ENCODE results near the gene ZSWIM4. TPM values are rescaled to one million over a fixed set of nuclear protein-coding genes. Genes with fewer than 3 reads are reported as not detected.
"Not testable (repeated sequence)": the region's sequence is repeated elsewhere in the genome, so short reads cannot be mapped to it uniquely, and the experiment has no call there.

ZSWIM4 gene
- total RNA-seq, 1 donor from 2014 or later = 9.8 TPM

DNA sequence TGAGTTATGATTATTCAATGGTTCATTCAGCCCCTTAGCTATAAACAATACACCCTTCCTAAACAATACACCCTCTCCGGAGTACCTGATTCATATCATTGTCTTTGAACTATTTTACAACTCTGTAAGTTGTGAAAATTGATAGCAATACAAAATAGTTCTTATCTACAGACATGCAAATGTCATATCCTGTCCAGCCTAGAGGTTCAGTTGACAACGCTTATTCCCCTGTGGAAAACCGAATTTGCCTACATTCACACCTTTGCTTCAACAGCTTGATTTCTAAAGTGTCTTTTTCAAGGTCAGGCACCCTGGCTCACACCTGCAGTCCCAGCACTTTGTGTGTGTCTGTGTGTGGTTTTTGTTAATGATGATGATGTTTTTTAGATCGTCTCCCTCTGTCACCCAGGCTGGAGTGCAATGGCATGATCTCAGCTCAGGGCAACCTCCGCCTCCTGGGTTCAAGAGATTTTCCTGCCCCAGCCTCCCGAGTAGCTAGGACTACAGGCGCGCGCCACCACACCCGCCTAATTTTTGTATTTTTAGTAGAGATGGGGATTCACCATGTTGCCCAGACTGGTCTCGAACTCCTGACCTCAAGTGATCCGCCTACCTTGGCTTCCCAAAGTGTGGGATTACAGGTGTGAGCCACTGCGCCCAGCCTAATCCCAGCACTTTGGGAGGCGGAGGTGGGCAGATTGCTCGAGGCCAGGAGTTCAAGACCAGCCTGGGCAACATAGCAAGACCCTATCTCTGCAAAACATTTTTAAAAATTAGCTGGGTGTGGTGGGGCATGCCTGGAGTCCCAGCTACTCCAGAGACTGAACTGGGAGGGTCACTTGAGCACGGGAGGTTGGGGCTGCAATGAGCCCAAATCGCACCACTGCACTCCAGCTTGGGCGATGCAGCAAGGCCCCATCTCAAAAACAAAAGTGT, 11.4 kb upstream of the ZSWIM4 start:
- Mint-ChIP-seq H3K9me3 (no peaks in the 10 kb centered on the region), H3K4me3 (ENCODE audit: low read depth) (no peak overlapping the region), H3K36me3 (ENCODE audit: low read depth) (peaks cover 11% of the 10 kb centered on the region), H3K27me3 (ENCODE audit: low read depth) (no peaks in the 10 kb centered on the region), H3K27ac (peak overlapping the region; percentile 16), H3K4me1 (ENCODE audit: low read depth) (peaks cover 15% of the 10 kb centered on the region)
- DNase-seq (ENCODE audit: low spot score) = no peak
- intact Hi-C loops (cut with micrococcal nuclease) = loop anchor here (2.0 to 10.0 kb wide), 2 partner anchors 53 to 301 kb away; partner anchors contain the start of gene C19orf67

DNA sequence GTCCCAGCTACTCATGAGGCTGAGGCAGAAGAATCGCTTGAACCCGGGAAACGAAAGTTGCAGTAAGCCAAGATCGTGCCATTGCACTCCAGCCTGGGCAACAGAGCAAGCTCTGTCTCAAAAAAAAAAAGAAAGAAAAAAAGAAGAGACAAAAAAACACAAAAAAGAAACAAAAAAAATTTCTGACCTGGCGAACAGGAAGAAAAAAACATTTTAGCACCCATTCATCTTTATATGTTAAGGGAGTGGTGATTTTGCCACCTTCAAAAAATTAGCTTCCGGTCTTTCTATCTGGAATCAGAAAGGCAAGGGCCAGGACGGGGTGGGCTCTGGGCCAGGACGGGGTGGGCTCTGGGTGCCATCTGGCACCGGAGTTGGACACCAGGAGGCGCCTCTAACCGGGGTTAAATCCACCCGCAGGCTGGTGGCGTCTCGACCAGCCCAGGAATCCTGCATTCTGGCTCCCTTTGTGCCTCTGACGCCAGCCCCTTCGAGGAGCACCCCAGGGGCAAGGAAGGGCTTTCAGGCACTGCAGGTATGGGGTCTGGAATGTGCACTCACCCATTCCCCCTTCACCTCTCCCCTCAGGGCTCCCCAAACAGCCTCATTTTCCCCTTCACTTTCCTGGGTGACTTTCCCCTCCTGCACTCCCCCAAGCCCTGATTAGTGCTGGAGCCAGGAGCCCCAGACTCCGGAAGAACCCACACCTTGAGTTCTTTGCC, 10.4 kb upstream of the ZSWIM4 start:
- no peaks in the 10 kb centered on the region for H3K9me3 Mint-ChIP-seq
- H3K27ac Mint-ChIP-seq = peak overlapping the region; percentile 51
- H3K36me3 Mint-ChIP-seq (ENCODE audit: low read depth) = peaks cover under 1% of the 10 kb centered on the region
- peak; percentile 53 for DNase-seq (ENCODE audit: low spot score)
- intact Hi-C loops (cut with micrococcal nuclease) = loop anchor here (1.0 to 10.0 kb wide), 3 partner anchors 52 to 300 kb away; partner anchors contain the start of gene C19orf67
- no peak overlapping the region for H3K4me3 Mint-ChIP-seq (ENCODE audit: low read depth)
- no peaks in the 10 kb centered on the region for H3K27me3 Mint-ChIP-seq (ENCODE audit: low read depth)
- peaks cover 18% of the 10 kb centered on the region for H3K4me1 Mint-ChIP-seq (ENCODE audit: low read depth)

DNA sequence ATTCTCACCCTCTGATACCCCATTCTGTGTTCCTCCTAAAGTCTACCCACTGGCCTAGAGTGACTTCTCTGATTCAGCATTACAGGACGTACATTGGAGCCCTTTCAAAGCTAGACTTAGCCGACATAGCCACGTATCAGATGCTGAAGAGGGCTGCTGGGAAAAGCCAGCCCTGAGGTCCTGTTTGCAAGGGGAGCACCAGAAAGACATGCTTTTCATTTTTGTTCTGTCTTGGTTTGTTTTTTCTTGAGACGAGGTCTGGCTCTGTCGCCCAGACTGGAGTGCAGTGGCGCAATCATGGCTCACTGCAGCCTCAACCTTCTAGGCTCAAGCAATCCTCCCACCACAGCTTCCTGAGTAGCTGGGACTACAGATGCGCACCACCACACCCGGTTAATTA, 6.3 kb upstream of the ZSWIM4 start:
- no peaks in the 10 kb centered on the region for H3K27me3 Mint-ChIP-seq (ENCODE audit: low read depth)
- H3K4me1 Mint-ChIP-seq (ENCODE audit: low read depth) = peaks cover 16% of the 10 kb centered on the region
- H3K4me3 Mint-ChIP-seq (ENCODE audit: low read depth) = no peak overlapping the region
- H3K27ac Mint-ChIP-seq = peak overlapping the region; percentile 60
- intact Hi-C loops (cut with micrococcal nuclease) = loop anchor here (10.0 kb wide), 1 partner anchor 296 kb away; the partner anchor contains the start of gene C19orf67
- DNase-seq (ENCODE audit: low spot score) = no peak
- H3K9me3 Mint-ChIP-seq = no peaks in the 10 kb centered on the region
- no peaks in the 10 kb centered on the region for H3K36me3 Mint-ChIP-seq (ENCODE audit: low read depth)

DNA sequence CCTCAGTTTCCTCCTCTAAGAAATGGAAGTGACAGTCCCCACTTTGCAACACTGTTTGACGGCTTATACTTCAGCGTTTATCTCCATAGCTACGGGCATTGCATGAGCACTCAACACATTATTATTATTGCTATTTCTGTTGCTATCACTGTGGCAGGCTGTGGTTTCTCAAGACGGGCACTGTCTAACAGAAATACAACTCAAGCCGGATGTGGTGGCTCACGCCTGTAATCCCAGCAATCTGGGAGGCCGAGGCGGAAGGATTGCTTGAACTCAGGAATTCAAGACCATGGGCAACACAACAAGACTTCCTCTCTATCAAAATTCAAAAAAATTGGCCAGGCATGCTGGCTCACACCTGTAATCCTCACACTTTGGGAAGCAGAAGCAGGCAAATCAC, 4.9 kb upstream of the ZSWIM4 start:
- no peaks in the 10 kb centered on the region for H3K27me3 Mint-ChIP-seq (ENCODE audit: low read depth)
- no peak for DNase-seq (ENCODE audit: low spot score)
- H3K36me3 Mint-ChIP-seq (ENCODE audit: low read depth) = no peaks in the 10 kb centered on the region
- no peak overlapping the region for H3K4me3 Mint-ChIP-seq (ENCODE audit: low read depth)
- H3K9me3 Mint-ChIP-seq = no peaks in the 10 kb centered on the region
- intact Hi-C loops (cut with micrococcal nuclease) = no loop called here
- H3K27ac Mint-ChIP-seq = no peak overlapping the region
- peaks cover 13% of the 10 kb centered on the region for H3K4me1 Mint-ChIP-seq (ENCODE audit: low read depth)

DNA sequence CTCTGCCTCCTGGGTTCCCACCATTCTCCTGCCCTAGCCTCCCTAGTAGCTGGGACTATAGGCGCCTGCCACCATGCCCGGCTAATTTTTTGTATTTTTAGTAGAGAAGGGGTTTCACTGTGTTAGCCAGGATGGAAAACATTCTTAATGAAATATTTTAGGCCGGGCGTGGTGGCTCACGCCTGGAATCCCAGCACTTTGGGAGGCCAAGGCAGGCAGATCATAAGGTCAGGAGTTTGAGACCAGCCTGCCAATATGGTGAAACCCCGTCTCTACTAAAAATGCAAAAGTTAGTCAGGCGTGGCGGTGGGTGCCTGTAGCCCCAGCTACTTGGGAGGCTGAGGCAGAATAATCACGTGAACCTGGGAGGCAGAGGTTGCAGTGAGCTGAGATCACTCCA, 1.9 kb upstream of the ZSWIM4 start:
- H3K27me3 Mint-ChIP-seq (ENCODE audit: low read depth); H3K36me3 Mint-ChIP-seq (ENCODE audit: low read depth); DNase-seq (ENCODE audit: low spot score); H3K4me3 Mint-ChIP-seq (ENCODE audit: low read depth); H3K27ac Mint-ChIP-seq; intact Hi-C loops (cut with micrococcal nuclease); H3K9me3 Mint-ChIP-seq: not testable (repeated sequence)
- H3K4me1 Mint-ChIP-seq (ENCODE audit: low read depth) = peaks cover 18% of the 10 kb centered on the region

DNA sequence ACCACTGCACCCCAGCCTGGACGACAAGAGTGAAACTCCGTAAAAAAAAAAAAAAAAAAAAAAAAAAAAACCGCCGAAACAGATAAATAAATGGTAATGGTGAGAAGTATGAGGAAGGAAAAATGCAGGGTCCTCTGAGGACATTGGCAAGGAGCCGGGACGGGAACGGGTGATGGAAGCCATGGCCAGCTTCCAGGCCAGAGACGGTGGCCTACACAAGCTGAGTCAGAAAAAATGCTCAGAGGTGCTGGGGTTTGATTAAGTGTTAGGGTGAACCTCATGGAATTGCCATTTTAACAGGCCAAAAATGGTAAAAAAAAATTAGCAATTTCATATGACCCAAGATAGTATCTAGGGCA, 866 bp upstream of the ZSWIM4 start:
- Mint-ChIP-seq H3K9me3 (no peaks in the 10 kb centered on the region), H3K4me3 (ENCODE audit: low read depth) (peak overlapping the region; percentile 97), H3K27ac (peak overlapping the region; percentile 89), H3K4me1 (ENCODE audit: low read depth) (peaks cover 15% of the 10 kb centered on the region), H3K36me3 (ENCODE audit: low read depth) (no peaks in the 10 kb centered on the region), H3K27me3 (ENCODE audit: low read depth) (no peaks in the 10 kb centered on the region)
- no peak for DNase-seq (ENCODE audit: low spot score)
- intact Hi-C loops (cut with micrococcal nuclease) = no loop called here

DNA sequence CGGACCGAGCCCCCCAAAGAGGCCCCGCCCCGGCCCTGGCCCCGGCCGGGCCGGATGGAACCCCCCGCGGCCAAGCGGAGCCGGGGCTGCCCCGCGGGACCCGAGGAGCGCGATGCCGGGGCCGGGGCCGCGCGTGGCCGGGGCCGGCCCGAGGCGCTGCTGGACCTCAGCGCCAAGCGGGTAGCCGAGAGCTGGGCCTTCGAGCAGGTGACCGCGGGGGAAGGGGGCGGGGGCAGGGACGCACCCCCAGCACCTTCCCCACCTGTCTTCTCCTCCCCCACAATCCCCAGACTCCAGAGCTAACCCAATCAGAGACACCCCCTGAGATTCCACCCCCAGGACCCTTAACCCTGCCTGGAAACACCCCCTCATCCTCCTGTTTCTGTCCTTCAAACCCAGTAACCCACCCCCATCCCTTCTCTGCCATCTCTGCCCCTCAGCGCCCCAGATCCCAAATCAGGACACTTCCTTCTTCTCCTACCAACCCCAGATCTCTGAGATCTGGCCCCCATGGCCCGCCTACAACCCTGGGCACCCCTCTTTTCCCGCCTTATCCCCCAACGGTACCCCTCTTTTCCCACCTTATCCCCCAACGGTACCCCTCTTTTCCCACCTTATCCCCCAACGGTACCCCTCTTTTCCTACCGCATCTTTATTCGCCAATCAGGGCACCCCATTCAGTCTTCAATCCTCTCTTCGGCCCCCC, 505 bp downstream of the ZSWIM4 start:
- Mint-ChIP-seq H3K27me3 (ENCODE audit: low read depth) (no peaks in the 10 kb centered on the region), H3K4me1 (ENCODE audit: low read depth) (peaks cover 15% of the 10 kb centered on the region), H3K36me3 (ENCODE audit: low read depth) (peaks cover 2% of the 10 kb centered on the region), H3K27ac (peak overlapping the region; percentile 62), H3K9me3 (no peaks in the 10 kb centered on the region), H3K4me3 (ENCODE audit: low read depth) (peak overlapping the region; percentile 80)
- intact Hi-C loops (cut with micrococcal nuclease) = loop anchor here (1.0 kb wide), 2 partner anchors 21 to 38 kb away; partner anchors contain the start of gene C19orf53
- no peak for DNase-seq (ENCODE audit: low spot score)

DNA sequence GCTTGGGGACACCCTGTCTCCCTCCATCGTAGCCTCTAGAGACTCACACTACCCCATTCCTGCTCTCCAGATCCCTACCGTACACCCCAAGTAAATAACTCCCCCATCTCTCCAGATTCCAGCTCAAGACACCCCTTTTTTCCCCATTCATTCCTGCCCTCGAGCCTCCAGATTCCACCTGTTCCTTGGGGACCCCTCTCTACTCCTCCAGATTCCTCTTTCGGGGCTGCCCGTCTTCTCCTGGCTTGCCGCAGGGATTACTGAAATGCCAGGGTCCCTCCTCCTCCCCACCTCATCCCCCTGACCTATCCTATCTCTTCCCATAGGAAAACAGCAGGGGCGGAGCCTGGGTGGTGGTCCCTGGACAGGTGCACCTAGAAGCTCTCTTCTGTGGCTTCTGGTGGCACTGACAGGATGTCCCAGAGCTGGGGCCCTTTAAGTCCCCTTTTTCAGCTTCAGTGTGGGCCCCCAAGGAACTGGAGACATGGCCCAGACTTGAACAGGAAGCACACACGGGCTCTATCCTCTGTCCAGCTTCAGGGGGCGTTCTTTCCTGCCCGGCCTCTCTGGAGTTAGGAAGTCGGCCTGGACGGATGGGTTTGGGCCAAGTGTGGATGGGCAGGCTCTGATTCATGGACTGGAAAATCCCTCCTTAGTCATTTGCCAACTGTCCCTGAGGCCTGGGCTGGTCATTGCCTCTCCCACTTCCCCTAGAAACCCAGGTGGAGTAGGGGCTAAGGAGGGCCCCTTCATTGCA, 1.2 kb downstream of the ZSWIM4 start:
- Mint-ChIP-seq H3K27me3 (ENCODE audit: low read depth) (no peaks in the 10 kb centered on the region), H3K27ac (peak overlapping the region; percentile 62), H3K4me3 (ENCODE audit: low read depth) (peak overlapping the region; percentile 80), H3K36me3 (ENCODE audit: low read depth) (peaks cover 8% of the 10 kb centered on the region), H3K9me3 (no peaks in the 10 kb centered on the region), H3K4me1 (ENCODE audit: low read depth) (peaks cover 15% of the 10 kb centered on the region)
- no peak for DNase-seq (ENCODE audit: low spot score)
- intact Hi-C loops (cut with micrococcal nuclease) = no loop called here

DNA sequence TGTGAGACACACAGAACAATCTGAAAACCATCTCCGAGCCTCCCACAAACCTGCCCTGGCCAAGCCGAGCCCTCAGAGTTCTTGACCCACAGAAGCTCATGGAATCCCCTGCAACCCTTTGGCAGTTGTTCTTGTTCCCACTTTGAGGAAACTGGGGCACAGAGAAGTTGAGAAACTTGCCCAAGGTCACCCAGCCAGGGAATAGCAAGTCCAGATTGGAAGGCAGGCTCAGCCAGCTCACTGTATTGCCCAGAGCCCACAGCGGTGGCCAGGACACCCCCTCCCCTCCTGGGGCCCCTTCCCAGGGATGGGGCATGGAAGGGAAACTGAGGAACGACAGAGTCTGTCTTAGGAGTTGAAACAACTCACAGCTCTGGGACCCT, 1.8 kb downstream of the ZSWIM4 start:
- no peaks in the 10 kb centered on the region for H3K9me3 Mint-ChIP-seq
- peaks cover 8% of the 10 kb centered on the region for H3K36me3 Mint-ChIP-seq (ENCODE audit: low read depth)
- H3K27me3 Mint-ChIP-seq (ENCODE audit: low read depth) = no peaks in the 10 kb centered on the region
- H3K27ac Mint-ChIP-seq = no peak overlapping the region
- peak overlapping the region; percentile 80 for H3K4me3 Mint-ChIP-seq (ENCODE audit: low read depth)
- no peak for DNase-seq (ENCODE audit: low spot score)
- intact Hi-C loops (cut with micrococcal nuclease) = no loop called here
- H3K4me1 Mint-ChIP-seq (ENCODE audit: low read depth) = peaks cover 15% of the 10 kb centered on the region

DNA sequence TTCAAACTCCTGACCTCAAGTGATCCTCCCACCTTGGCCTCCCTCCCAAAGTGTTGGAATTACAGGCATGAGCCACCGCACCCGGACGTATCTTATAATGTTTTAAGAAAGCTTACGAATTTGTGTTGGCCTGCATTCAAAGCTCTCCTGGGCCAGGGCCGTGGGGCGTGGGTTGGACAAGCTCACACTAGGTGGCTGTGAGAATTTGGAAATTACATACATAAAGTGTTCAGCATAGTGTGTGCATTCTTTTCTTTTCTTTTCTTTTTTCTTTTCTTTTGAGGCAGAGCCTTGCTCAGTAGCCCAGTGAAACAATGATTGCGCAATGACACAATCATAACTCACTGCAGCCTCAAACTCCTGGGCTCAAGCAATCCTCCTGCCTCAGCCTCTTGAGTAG, 2.6 kb downstream of the ZSWIM4 start:
- intact Hi-C loops (cut with micrococcal nuclease) = no loop called here
- H3K27me3 Mint-ChIP-seq (ENCODE audit: low read depth) = no peaks in the 10 kb centered on the region
- H3K27ac Mint-ChIP-seq = no peak overlapping the region
- H3K9me3 Mint-ChIP-seq = no peaks in the 10 kb centered on the region
- no peak overlapping the region for H3K4me3 Mint-ChIP-seq (ENCODE audit: low read depth)
- H3K4me1 Mint-ChIP-seq (ENCODE audit: low read depth) = peaks cover 15% of the 10 kb centered on the region
- no peak for DNase-seq (ENCODE audit: low spot score)
- peaks cover 8% of the 10 kb centered on the region for H3K36me3 Mint-ChIP-seq (ENCODE audit: low read depth)

DNA sequence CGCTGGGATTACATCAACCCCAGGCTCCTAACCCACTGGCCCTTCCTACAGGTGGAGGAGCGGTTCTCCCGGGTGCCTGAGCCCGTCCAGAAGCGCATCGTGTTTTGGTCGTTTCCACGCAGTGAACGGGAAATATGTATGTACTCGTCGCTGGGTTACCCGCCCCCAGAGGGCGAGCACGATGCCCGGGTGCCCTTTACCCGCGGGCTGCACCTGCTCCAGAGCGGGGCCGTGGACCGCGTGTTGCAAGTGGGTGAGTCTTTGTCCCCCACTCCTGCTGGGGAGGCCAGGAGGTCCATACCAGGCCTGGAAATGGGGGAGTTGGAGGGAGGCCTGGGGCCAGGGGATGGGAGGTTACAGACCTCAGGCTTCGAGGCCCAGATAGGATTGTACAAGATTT, 4.4 kb downstream of the ZSWIM4 start:
- intact Hi-C loops (cut with micrococcal nuclease) = no loop called here
- DNase-seq (ENCODE audit: low spot score) = no peak
- Mint-ChIP-seq H3K36me3 (ENCODE audit: low read depth) (peaks cover 10% of the 10 kb centered on the region), H3K4me1 (ENCODE audit: low read depth) (peaks cover 10% of the 10 kb centered on the region), H3K27me3 (ENCODE audit: low read depth) (no peaks in the 10 kb centered on the region), H3K27ac (no peak overlapping the region), H3K9me3 (no peaks in the 10 kb centered on the region), H3K4me3 (ENCODE audit: low read depth) (no peak overlapping the region)

DNA sequence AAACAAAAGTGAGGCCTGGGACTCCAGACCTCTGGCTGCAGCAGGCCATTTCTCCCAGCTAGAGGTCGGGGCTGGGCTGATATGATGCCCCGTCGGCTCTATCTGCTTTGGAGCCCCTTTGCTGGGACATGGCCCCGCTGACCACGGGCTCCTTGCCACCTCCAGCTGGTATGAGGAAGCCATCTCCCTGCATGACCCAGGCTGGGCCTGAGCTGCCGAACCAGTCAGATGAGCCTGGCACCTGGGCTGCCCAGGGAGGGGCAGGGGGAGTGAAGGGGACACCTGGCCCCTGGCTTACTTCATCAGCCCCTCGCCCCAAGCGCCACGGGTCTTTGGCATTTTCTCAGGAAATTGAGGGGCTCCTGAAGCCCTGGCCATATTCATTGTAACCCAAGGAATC, 7.8 kb downstream of the ZSWIM4 start:
- H3K27me3 Mint-ChIP-seq (ENCODE audit: low read depth) = no peaks in the 10 kb centered on the region
- no peaks in the 10 kb centered on the region for H3K9me3 Mint-ChIP-seq
- no peak overlapping the region for H3K27ac Mint-ChIP-seq
- H3K4me3 Mint-ChIP-seq (ENCODE audit: low read depth) = no peak overlapping the region
- H3K4me1 Mint-ChIP-seq (ENCODE audit: low read depth) = no peaks in the 10 kb centered on the region
- H3K36me3 Mint-ChIP-seq (ENCODE audit: low read depth) = peaks cover 16% of the 10 kb centered on the region
- intact Hi-C loops (cut with micrococcal nuclease) = no loop called here
- no peak for DNase-seq (ENCODE audit: low spot score)

All from activated T-helper 2 cell treated with anti-CD3 and anti-CD28 coated beads, Interferon-gamma antibody, Interleukin-2, Interleukin-4, amounts not matched to agents 10 μg/mL and 5 μg/mL and 100 μg/mL, durations not matched to agents 14 hours and 24 hours and 36 hours (primary cell).